Measurements from ENCODE around the gene PACRG.

DNA sequence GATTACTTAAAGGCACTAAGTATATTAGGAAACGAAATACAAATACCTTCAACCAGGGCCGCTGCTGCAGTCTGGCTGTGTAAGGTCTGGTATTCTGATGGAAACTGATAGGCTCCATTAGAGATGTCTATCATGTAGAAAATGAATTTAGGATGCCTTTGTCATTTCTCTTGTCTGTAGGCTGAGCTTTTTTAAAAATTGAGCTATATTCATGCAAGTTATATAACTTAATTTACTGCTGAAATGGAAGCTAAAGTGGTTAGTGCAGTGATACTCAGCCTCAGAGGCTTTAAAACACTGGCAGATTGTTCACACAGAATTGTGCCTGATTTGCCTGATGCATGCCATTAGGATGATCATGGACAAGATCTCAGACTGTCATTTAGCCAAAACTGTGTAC is 400.6 kb downstream of the PACRG start:
- TF ChIP-seq POLR2A (IDR thresholded peaks at IDR 0.05) (no peak), CTCF (IDR thresholded peaks at IDR 0.05) (no peak)

Data from testis (tissue), 2 donors.